Right lobe of liver (tissue), 6 donors: ENCODE results near the gene NCKAP1. TPM values are rescaled to one million over a fixed set of nuclear protein-coding genes. Genes with fewer than 3 reads are reported as not detected.

Experiments used
- ATAC-seq, 4 donors: fragments of 200-7000 bp; cut with Tn5 transposase; one replicate each; pipeline ENCODE4 v1.9.1; 2020; ENCODE audit warnings: mild to moderate bottlenecking in 4 of 4, moderate library complexity in 4 of 4
- DNase-seq, 3 donors: peaks; one replicate each; pipeline ENCODE4 v3.0.0-alpha.2; 2020
- H3K27ac ChIP-seq, 3 donors: fragments of 200-600 bp; one replicate each; pipeline ENCODE4 v1.8.0; 2022
- H3K27me3 ChIP-seq, 2 donors: fragments of 200-600 bp; one replicate each; pipeline ENCODE4 v1.8.0; 2022
- H3K36me3 ChIP-seq, 4 donors: fragments of 200-600 bp; sonication (generic) in 1 of 4; one replicate each; pipeline versions ENCODE4 v1.5.1 to v1.8.0; 2017 to 2022; ENCODE audit warnings: control low read depth in 1 of 4
- H3K4me1 ChIP-seq, 4 donors: fragments of 200-600 bp; sonication (generic) in 1 of 4; one replicate each; pipeline versions ENCODE4 v1.5.1 to v1.8.0; 2017 to 2022; ENCODE audit warnings: control low read depth in 1 of 4
- H3K4me3 ChIP-seq, 3 donors: fragments of 200-600 bp; one replicate each; pipeline ENCODE4 v1.8.0; 2022
- H3K9me3 ChIP-seq, 4 donors: fragments of 200-600 bp; sonication (generic) in 1 of 4; one replicate each; pipeline versions ENCODE4 v1.5.1 to v1.8.0; 2017 to 2022; ENCODE audit warnings: control low read depth in 1 of 4
- POLR2A ChIP-seq: fragments of 450-650 bp; IDR thresholded peaks from one replicate; pipeline ENCODE4 v1.6.1; 2017; ENCODE audit warnings: antibody characterized with exemption, mild to moderate bottlenecking
- WGBS: methylation state at CpG from one replicate; pipeline ENCODE4 v1.1.6; 2018; ENCODE audit warnings: low coverage, low lambda C conversion rate; ENCODE audit not compliant: insufficient coverage; ENCODE audit errors: missing lambda C conversion rate; 5-methylcytosine and 5-hydroxymethylcytosine counted together
- intact Hi-C, 2 donors: fragments of 100-400 bp; cut with DNase I; formaldehyde crosslinking; loops; one replicate each; pipeline versions ENCODE4 v1.11.2 to v1.14.1; 2022
- total RNA-seq, 6 experiments: library from RNA; depleted of rRNA in 2 of 6; stranded (reverse); fragments of >200 nt in 2 of 6; fragmentation: NEBNext Ultra II Directional in 3 of 6; extraction: Animal tissue kit (Norgen Biotek cat#: 25700) in 3 of 6; gene quantifications; one replicate each; pipeline versions ENCODE4 v1.1.0 to v1.2.4, GENCODE V29; 2016 to 2023
- TF ChIP-seq, protein P1 (sequence below), 4 donors: fragments of 200-600 bp in 3 of 4; fragments of 450-650 bp in 1 of 4; IDR thresholded peaks; one replicate each; pipeline versions ENCODE4 v1.5.1 to v1.8.0; 2016 to 2022; ENCODE audit warnings: antibody characterized with exemption in 4 of 4, mild to moderate bottlenecking in 2 of 4
- donor health status: DM: no; HTN: yes; CAD: no.
- donor health status: DM: no; HTN: no; CAD: no.
- donor health status: DM: no; HTN: no; CAD: no.
- donor health status: DM: no; HTN: yes; CAD: no.
- donor health status: DM: no; HTN: yes; CAD: no.

NCKAP1 gene
- total RNA-seq, 6 experiments from 2014 or later = 31.9 to 50.3 (median 43.3) TPM

DNA sequence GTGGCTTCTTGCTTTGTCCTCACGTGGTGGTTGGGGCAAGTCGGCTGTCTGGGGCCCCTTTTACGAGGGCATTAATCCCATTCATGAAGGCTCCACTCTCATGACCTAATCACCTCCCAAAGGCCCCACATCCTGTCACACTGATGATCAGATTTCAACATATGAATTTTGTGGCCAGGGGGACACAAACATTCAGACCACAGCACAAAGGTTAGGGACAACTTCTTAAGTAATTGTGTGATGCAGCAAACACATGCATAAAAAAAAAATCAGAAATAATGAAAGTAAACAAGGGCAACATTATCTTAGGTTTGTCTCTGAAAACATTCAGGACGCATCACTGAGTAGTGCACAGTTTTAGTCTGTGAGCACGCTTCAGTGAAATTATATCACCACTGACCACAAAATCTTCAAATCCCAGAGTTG lies 117.6 kb downstream of the NCKAP1 start:
- no peak for ATAC-seq
- Histone ChIP-seq H3K36me3 (peaks cover 0 to 4% (median 0%) of the 10 kb centered on the region in 4 donors), H3K9me3 (no peaks in the 10 kb centered on the region), H3K27me3 (no peaks in the 10 kb centered on the region), H3K4me3 (no peak overlapping the region), H3K4me1 (peaks cover 0 to 17% (median 0%) of the 10 kb centered on the region in 4 donors), H3K27ac (no peak overlapping the region)
- WGBS = 84% methylated on average over 3 of the region's 5 CpGs
- intact Hi-C loops = no loop called here
- TF ChIP-seq POLR2A = no peak
- TF ChIP-seq, protein P1, sequence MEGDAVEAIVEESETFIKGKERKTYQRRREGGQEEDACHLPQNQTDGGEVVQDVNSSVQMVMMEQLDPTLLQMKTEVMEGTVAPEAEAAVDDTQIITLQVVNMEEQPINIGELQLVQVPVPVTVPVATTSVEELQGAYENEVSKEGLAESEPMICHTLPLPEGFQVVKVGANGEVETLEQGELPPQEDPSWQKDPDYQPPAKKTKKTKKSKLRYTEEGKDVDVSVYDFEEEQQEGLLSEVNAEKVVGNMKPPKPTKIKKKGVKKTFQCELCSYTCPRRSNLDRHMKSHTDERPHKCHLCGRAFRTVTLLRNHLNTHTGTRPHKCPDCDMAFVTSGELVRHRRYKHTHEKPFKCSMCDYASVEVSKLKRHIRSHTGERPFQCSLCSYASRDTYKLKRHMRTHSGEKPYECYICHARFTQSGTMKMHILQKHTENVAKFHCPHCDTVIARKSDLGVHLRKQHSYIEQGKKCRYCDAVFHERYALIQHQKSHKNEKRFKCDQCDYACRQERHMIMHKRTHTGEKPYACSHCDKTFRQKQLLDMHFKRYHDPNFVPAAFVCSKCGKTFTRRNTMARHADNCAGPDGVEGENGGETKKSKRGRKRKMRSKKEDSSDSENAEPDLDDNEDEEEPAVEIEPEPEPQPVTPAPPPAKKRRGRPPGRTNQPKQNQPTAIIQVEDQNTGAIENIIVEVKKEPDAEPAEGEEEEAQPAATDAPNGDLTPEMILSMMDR (IDR thresholded peaks at IDR 0.05) = no peak
- DNase-seq = no peak

DNA sequence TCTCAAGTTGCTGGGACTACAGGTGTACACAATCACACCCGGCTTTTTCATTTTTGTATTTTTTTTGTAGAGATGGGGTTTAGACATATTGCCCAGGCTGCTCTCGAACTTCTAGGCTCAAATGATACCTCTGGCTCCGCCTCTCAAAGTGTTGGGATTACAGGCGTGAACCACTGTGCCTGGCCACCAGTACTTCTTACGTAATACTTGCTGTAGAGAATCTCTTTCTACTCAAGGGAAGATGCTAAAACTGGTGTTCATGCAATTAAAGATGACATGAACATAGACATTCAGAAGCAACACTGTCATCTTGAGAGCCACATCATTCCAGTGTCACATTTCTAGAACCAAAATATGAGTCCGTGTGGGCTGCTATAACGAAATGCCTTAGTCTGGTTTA lies 118.2 kb downstream of the NCKAP1 start:
- Histone ChIP-seq H3K4me1 (peaks cover 0 to 21% (median 0%) of the 10 kb centered on the region in 4 donors), H3K36me3 (peaks cover 0 to 4% (median 0%) of the 10 kb centered on the region in 4 donors), H3K9me3 (no peaks in the 10 kb centered on the region), H3K4me3 (no peak overlapping the region), H3K27me3 (no peaks in the 10 kb centered on the region), H3K27ac (no peak overlapping the region)
- DNase-seq (no peak), ATAC-seq (no peak)
- intact Hi-C loops = no loop called here
- 90% methylated on average over 7 of the region's 7 CpGs for WGBS
- TF ChIP-seq, protein P1 (IDR thresholded peaks at IDR 0.05) = no peak
- TF ChIP-seq POLR2A = no peak

DNA sequence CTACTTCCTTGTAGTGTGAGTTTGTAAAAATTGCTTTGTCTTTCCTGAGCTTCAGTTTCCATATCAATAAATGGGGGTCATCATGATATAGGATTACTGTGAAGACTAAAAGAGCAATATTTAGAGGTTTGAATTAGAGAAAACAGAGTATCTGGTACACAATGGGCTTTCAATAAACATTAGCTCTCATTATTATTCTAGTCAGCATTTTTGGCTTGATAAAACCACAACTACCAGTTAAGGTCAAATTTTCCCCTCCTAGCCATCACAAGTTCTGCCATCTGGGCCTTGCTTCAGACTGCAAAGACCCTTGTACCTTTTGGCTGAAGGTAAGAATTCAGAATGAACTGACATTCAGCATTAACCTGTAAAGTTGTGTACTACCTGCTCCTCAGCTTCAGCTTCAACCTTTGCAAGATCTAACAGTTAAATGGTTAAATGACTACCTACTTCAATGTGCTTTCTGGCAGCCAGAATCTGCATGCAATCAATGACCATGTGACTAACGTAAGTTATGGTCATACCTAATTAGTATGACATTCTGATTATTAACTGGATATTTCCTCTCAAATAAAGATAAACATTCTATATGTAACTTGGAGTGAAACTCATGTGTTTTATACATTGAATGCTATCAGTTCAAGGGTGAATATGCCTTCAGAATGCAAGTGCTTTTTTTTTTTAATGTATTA lies 119.2 kb downstream of the NCKAP1 start:
- no peaks in the 10 kb centered on the region for H3K27me3 ChIP-seq
- intact Hi-C loops = no loop called here
- H3K9me3 ChIP-seq = no peaks in the 10 kb centered on the region
- H3K4me1 ChIP-seq = peaks cover 0 to 21% (median 0%) of the 10 kb centered on the region in 4 donors
- no peak for ATAC-seq
- H3K4me3 ChIP-seq = no peak overlapping the region
- peaks cover 0 to 4% (median 0%) of the 10 kb centered on the region in 4 donors for H3K36me3 ChIP-seq
- DNase-seq = no peak
- no peak overlapping the region for H3K27ac ChIP-seq
- TF ChIP-seq, protein P1 (IDR thresholded peaks at IDR 0.05) = no peak
- no peak for TF ChIP-seq POLR2A
- WGBS = 20% methylated on average over 1 of the region's 1 CpG

DNA sequence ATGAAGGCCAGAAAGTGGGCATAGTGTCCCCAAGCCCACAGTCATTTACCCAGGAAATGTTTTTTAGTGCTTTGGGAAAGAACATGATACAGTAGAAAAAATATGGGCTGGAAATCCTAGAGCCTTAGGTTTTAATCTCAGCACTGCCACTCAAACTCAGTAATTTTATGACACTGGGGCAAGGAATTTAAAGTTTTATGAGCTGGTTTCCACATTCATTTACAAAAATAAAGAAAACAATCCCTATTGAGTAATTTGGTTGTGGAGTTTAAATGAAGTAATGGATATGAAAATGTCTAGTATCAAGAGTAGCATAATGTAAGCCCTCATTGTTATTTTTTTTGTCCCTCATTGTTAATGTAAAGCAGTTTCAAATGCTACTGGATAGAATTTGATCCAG lies 120.3 kb downstream of the NCKAP1 start:
- DNase-seq = no peak
- Histone ChIP-seq H3K27me3 (no peaks in the 10 kb centered on the region), H3K4me3 (no peak overlapping the region), H3K27ac (no peak overlapping the region), H3K4me1 (peaks cover 0 to 18% (median 0%) of the 10 kb centered on the region in 4 donors), H3K9me3 (no peaks in the 10 kb centered on the region), H3K36me3 (peaks cover 0 to 1% (median 0%) of the 10 kb centered on the region in 4 donors)
- intact Hi-C loops = no loop called here
- ATAC-seq = no peak
- TF ChIP-seq, protein P1 (IDR thresholded peaks at IDR 0.05) = no peak
- TF ChIP-seq POLR2A = no peak
